Measurements from ENCODE around the gene TPRX2. TPM values are rescaled to one million over a fixed set of nuclear protein-coding genes. Genes with fewer than 3 reads are reported as not detected.

TPRX2 gene
- total RNA-seq, 2 experiments from 2014 or later: not detected

DNA sequence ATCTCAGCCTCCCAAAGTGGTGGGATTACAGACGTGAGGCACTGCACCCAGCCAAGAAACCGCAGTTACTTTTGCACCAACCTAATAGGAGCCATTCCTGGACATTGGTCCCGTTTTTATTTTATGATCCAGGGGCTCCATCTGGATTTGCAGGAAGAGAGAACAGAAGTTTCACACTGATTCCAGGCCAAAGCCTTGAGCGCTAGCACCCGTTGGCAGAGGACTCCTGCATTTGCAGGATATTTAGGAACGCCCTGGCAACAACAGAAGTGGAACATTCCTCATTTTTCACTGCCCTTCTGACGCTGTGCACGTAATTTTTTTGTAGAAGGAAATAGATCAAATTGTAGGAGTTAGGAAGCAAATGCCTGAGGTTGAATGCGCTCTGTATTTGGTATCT, 38.8 kb downstream of the TPRX2 start:
- peaks cover 0 to 4% of the 10 kb centered on the region in 2 experiments for H3K27me3 ChIP-seq (ENCODE audit: control insufficient read depth in 1 of 2, insufficient read depth in 2 of 2, low read length in 2 of 2)
- Mint-ChIP-seq H3K27ac (no peak overlapping the region), H3K4me3 (no peak overlapping the region), H3K9me3 (no peaks in the 10 kb centered on the region), H3K36me3 (ENCODE audit: low read depth) (no peaks in the 10 kb centered on the region), H3K4me1 (ENCODE audit: low read depth) (no peaks in the 10 kb centered on the region), H3K27me3 (peaks cover 20% of the 10 kb centered on the region)
- ATAC-seq (ENCODE audit: poor library complexity): no peak
- DNase-seq: no peak
- TF ChIP-seq CTCF (IDR thresholded peaks at IDR 0.05): no peak
- peaks cover 0 to 4% of the 10 kb centered on the region in 2 experiments for H3K9me3 ChIP-seq (ENCODE audit: control insufficient read depth in 1 of 2, insufficient read depth in 1 of 2, low read length in 2 of 2)
- H3K4me1 ChIP-seq (ENCODE audit: insufficient read depth, low read length): no peaks in the 10 kb centered on the region
- H3K4me3 ChIP-seq (ENCODE audit: low read length): no peak overlapping the region
- no peak overlapping the region for H3K27ac ChIP-seq (ENCODE audit: low read depth in 1 of 2, low read length in 2 of 2)
- ChIA-PET POLR2A (no interaction called here), CTCF (no interaction called here)
- H3K36me3 ChIP-seq (ENCODE audit: insufficient read depth, low read length): no peaks in the 10 kb centered on the region
- intact Hi-C loops (cut with DNase I, micrococcal nuclease): no loop called here

DNA sequence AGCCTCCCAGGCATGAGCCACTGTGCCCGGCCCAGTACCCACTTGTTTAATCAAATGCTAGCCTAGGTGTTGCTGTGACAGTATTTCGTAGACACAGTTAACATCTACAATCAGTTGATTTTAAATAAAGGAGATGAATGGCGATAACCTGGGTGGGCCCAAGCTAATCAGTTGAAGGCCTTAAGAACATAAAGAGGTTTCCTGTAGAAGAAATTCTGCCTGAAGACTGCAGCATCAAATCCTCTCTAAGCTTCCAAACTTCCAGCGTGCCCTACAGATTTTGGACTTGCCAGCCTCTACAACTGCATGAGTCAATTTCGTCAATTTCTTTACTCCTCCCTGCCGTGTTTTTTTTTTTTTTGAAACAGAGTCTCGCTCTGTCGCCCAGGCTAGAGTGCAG, 40.3 kb downstream of the TPRX2 start:
- intact Hi-C loops (cut with DNase I, micrococcal nuclease): no loop called here
- no peak overlapping the region for H3K4me3 Mint-ChIP-seq
- peaks cover 22% of the 10 kb centered on the region for H3K27me3 Mint-ChIP-seq
- TF ChIP-seq CTCF (IDR thresholded peaks at IDR 0.05): no peak
- no peaks in the 10 kb centered on the region for H3K36me3 ChIP-seq (ENCODE audit: insufficient read depth, low read length)
- H3K4me1 Mint-ChIP-seq (ENCODE audit: low read depth): no peaks in the 10 kb centered on the region
- H3K9me3 Mint-ChIP-seq: no peaks in the 10 kb centered on the region
- H3K36me3 Mint-ChIP-seq (ENCODE audit: low read depth): no peaks in the 10 kb centered on the region
- H3K27ac ChIP-seq (ENCODE audit: low read depth in 1 of 2, low read length in 2 of 2): no peak overlapping the region
- H3K4me1 ChIP-seq (ENCODE audit: insufficient read depth, low read length): no peaks in the 10 kb centered on the region
- peaks cover 0 to 4% of the 10 kb centered on the region in 2 experiments for H3K9me3 ChIP-seq (ENCODE audit: control insufficient read depth in 1 of 2, insufficient read depth in 1 of 2, low read length in 2 of 2)
- peaks cover 0 to 4% of the 10 kb centered on the region in 2 experiments for H3K27me3 ChIP-seq (ENCODE audit: control insufficient read depth in 1 of 2, insufficient read depth in 2 of 2, low read length in 2 of 2)
- ATAC-seq (ENCODE audit: poor library complexity) (no peak), DNase-seq (no peak)
- ChIA-PET CTCF (no interaction called here), POLR2A (no interaction called here)
- H3K27ac Mint-ChIP-seq: no peak overlapping the region
- H3K4me3 ChIP-seq (ENCODE audit: low read length): no peak overlapping the region

DNA sequence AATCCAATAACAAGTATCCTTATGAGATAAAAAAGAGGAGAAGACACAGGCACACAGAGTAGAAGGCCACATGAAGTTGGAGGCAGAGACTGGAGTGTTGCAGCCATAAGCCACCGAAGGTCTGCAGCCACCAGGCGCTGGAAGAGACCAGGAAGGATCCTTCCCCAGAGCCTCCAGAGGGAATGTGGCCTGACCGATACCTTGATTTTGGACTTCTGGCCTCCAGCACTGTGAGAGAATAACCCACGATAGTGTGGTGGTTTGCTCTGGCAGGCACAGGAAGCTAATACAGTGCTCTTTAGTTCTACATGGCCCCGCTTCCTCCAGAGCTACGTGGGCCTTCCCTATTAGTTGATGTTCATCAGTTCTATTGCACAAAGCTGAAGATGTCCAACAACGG, 42.3 kb downstream of the TPRX2 start:
- no peak for ATAC-seq (ENCODE audit: poor library complexity)
- H3K4me3 Mint-ChIP-seq: no peak overlapping the region
- DNase-seq: no peak
- Histone ChIP-seq H3K9me3 (ENCODE audit: control insufficient read depth in 1 of 2, insufficient read depth in 1 of 2, low read length in 2 of 2) (no peaks in the 10 kb centered on the region), H3K4me3 (ENCODE audit: low read length) (no peak overlapping the region), H3K36me3 (ENCODE audit: insufficient read depth, low read length) (no peaks in the 10 kb centered on the region), H3K4me1 (ENCODE audit: insufficient read depth, low read length) (no peaks in the 10 kb centered on the region), H3K27me3 (ENCODE audit: control insufficient read depth in 1 of 2, insufficient read depth in 2 of 2, low read length in 2 of 2) (peaks cover 0 to 4% of the 10 kb centered on the region in 2 experiments), H3K27ac (ENCODE audit: low read depth in 1 of 2, low read length in 2 of 2) (no peak overlapping the region)
- intact Hi-C loops (cut with DNase I, micrococcal nuclease): no loop called here
- no peak overlapping the region for H3K27ac Mint-ChIP-seq
- peaks cover 22% of the 10 kb centered on the region for H3K27me3 Mint-ChIP-seq
- ChIA-PET CTCF (no interaction called here), POLR2A (no interaction called here)
- H3K36me3 Mint-ChIP-seq (ENCODE audit: low read depth): no peaks in the 10 kb centered on the region
- no peaks in the 10 kb centered on the region for H3K9me3 Mint-ChIP-seq
- no peak for TF ChIP-seq CTCF (IDR thresholded peaks at IDR 0.05)
- no peaks in the 10 kb centered on the region for H3K4me1 Mint-ChIP-seq (ENCODE audit: low read depth)
